ENCODE results near the gene RNF20.
A peak's percentile ranks its signal among the peaks of the same experiment; 100 is the strongest.
"Not testable (repeated sequence)": the region's sequence is repeated elsewhere in the genome, so short reads cannot be mapped to it uniquely, and the experiment has no call there.

The RNF20 gene

DNA sequence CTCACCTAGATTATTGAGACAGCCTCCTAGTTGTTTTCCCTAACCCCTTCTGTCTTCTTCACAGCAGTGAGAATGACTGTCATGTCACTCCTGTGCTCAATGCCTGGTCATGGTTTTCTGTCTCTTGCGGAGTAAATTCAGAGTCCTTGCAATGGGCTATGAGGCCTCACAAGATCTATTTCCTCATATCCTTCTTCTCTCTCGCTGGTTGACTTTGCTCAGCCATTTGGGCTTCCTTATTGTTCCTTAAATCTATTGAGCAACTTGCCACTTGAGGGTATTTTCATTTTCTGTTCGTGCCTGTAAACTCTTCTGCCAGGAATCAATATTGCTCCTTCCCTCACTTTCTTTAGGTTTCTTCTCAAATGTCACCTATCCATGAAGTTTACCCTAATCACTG, 52.1 kb downstream of the RNF20 start:
- FAIRE-seq (no peak), DNase-seq (ENCODE audit: insufficient read length, low spot score) (no peak)

DNA sequence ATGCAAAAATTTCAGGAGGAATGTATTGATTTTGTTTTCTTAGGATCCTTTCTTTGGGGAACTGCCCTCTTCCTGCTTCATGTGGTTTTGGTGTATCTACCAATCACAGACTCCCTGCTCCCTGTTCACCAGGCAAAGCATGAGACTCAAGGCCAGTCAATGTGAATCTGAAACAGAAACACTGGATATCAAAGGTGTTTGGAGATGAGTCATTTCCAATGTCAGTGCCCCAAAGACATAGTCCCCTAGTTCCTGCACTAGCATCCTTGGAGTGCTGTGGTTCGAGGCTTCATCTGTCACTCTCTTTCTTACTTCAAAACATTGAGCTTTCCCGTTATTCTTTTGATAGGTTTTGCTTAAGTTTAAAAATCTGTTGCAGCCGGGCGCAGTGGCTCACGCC, 53.0 kb downstream of the RNF20 start:
- FAIRE-seq, result no peak

DNA sequence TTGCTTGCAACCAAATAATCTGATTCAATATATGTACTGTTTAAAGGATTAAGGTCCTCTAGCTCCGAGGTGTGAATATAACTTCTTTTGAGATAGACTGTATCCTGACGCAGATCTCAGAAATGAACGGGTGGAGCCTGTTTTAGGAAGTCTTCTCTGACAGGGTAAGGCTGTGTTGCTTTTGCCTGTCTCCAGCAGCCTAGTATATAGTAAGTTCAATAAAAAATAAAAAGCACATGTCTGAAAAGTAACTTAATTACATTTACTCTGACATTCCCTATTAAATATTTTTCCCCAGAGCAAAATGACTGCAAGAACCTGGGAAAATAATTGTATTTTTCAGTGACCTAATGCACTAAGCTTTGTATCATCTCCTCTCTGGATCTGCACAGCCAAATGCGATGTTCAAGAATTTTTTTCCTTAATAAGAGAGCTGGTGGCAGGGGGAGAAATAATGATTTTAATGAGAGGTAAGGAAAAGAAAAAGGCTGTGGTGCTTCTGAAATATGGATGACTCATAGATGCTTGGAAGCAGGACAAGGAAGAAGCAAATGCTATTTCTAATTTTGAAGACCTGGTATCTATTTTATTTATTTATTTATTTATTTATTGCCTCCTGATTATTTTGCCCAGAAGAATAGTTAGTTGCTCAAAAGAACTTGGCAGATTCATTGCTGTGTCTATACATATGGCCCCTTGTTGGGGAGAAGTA, 53.8 kb downstream of the RNF20 start:
- DNase-seq (ENCODE audit: insufficient read length, low spot score) (no peak), FAIRE-seq (no peak)

More for the DNA sequence above, 53.0 kb downstream of the RNF20 start:
- no peak for DNase-seq (ENCODE audit: insufficient read length, low spot score)

DNA sequence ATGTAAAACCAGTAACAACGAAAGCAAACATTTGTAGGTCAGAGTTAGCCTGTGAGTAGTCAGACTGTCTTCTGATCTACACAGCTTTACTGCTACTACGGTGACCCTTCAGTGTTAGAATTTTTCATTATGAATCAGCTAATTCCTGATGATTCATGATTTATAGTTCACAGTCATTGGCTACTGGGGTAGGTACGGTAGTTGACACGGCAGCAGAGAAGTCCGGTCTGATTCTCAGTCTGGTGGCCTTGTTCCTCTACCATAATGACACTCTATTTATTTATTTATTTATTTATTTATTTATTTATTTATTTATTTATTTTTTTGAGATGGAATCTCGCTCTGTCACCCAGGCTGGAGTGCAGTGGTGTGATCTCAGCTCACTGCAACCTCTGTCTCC, 56.4 kb downstream of the RNF20 start:
- DNase-seq (ENCODE audit: insufficient read length, low spot score), result peak; percentile 42
- not testable (repeated sequence) for FAIRE-seq

DNA sequence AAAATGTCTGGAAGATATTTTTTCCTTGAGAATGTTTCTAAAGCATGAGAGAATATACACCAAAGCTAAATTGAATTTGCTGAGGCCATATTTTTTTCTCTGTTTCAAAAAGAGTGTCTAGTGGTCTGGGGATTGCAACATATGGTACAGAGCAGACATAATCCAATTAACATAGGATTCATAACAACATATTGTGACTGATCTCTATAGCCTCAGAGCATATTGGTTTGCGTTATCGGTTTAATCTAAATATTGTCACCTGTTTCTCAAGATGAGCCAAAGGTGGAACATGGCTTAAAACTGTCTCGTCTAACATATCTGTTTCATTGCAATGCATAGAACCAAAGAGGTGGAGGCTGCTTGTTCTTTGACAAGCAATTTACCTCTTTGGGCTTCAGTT, 57.2 kb downstream of the RNF20 start:
- DNase-seq (ENCODE audit: insufficient read length, low spot score) (no peak), FAIRE-seq (no peak)

DNA sequence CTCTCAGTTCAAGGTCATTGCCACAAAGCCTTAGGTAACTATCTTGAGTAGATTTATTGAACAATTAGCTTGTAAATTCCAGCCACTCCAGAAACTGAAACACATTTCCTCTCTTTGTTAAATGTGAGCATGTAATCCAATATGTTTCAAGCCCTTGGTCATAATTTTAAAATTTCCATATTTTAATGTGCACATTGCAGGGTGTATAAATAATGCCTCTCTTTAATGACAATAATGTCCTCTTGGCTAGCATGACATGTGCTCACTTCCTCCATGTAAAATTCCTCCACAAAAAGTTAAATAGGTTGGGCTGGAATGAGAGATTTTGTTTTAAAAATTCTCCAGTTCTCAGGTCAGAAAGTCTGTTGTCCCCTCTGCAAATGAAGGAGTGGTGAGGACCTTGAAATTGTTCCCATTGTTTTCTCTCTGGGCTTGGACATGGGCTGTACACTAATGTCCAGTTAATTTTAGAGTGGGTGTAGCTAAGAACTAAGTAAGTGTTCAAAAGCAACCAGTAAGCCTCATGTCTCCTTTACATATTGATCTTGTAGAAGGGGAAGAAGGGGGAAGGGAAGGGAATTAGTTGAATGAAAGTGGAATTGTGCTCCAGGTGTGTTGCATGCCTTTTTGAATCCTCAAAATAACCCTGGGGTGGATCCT, 58.3 kb downstream of the RNF20 start:
- FAIRE-seq (no peak), DNase-seq (ENCODE audit: insufficient read length, low spot score) (no peak)

DNA sequence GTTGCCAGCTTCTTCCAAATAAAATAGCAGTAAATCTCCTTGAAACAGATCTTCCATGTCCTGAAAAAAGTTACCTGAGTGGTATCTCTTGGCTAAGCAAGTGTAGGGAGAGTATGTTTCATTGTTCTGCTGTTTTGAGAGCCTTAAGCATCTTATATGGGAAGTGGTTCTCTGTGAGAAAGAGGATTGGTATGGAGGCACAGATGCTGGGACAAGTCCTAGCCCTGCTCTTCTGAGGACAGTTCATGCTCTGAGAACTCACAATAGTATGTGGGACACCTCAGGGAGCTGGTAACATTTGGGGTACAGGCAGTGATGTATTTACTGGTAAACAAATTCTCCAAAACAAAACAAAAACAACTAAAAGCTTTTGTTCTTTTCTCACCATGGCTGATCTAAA, 59.1 kb downstream of the RNF20 start:
- DNase-seq (ENCODE audit: insufficient read length, low spot score) (no peak), FAIRE-seq (no peak)

DNA sequence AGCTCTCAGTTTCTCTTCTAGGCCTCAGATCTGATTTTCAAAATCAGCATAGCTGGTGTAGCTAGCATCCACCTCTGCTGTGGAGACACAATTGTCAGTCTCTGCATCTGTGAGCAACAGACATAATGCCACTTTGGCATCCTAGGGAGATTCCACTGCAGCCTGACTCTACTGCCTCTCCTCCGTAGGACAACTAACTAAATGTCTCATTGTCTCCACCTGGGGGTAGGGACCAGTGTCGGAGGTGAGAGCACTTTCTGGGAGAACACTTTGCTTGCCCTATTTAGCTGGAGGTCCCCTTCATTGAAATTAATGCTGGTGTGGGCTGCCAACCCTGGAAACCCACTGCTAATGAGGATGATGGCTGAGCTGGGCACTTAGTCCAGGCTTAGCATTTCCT, 59.7 kb downstream of the RNF20 start:
- DNase-seq (ENCODE audit: insufficient read length, low spot score) (no peak), FAIRE-seq (no peak)

DNA sequence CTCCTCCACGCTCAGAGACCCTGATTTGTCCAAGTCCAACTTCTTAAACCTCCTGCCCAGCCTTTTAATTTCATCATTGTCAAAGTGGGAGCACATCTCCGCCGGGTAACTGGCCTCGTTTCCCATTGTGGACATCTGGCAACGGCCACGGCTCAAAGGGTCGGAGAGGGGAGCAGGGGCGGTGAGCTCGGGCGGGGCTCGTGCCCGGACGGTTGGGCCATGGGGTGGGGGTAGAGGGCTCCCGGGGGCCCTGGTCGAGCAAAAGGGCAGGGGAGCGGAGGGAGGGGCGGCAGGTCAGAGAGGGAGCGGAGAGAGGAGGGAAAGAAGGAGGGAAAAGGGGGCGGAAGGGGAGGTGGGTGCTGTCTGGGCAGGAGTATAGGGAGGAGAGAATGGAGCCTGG, 61.1 kb downstream of the RNF20 start, which contains the start of gene PPP3R2:
Gene PPP3R2, minus strand, starts transcription at position 174 of the 400 bp plus-strand sequence. Its CDS starts 48 bp downstream, at position 126.
- no peak for FAIRE-seq

DNA sequence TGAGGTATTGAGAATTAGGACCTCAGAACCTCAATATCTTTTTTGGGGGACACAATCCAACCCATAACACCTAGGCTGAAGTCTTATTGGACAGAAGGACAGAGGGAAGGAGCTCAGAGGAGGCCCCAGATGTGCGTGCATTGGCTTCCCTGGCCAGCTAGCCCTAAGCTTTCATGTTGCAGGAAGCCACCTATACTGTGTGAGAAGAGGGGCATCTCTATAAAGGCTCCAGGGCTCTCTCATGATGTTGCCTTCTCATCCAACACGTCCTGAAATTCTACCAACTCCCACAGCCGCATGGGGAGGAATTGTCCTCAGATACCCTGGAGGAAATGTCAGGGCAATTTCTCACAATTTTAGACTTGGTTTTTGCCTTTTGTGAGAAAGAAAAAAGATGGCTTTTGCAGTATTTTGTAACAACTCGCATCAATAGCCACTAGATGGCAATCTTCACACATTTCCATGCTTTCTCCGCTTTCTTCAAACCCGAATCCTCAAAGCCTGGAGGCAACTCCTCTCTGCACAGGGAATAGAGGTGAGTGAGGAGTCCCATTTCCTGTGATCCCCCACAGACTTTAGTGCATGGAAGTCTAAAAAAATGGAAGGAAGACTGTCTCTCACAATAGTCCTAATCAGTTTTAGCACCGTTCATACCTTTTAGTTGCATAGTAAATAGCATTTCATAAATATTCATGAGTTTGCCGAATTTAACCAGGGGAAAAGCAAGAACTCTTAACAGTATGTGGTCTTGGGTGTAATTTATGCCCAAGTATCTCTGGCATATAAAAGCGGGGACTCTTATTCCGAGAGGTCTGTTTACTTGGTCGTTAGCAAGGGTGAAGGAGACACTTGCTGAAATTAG, 68.5 kb downstream of the RNF20 start:
- FAIRE-seq (no peak), DNase-seq (ENCODE audit: insufficient read length, low spot score) (peak; percentile 46)

More for the DNA sequence above, 61.1 kb downstream of the RNF20 start, which contains the start of gene PPP3R2:
- DNase-seq (ENCODE audit: insufficient read length, low spot score), result no peak

DNA sequence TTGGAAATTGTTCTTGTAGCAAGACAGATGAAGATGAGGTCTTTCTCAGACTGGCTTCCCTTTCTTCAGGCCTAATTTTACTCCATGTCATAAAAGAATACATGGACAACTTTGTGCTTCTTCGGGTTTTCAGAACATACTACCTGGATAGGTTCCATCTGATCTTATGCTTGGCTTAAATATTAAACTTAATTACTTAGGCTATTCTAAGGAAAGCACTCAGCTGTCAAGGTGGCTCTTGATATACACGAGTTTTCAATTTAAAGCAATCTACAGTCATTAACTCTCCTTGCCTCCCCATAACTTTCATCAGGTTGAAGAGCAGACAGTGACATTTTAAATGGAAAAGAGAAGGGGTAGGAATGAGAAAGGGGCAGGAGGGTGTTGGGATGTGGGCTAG, 70.6 kb downstream of the RNF20 start:
- no peak for DNase-seq (ENCODE audit: insufficient read length, low spot score)
- no peak for FAIRE-seq

DNA sequence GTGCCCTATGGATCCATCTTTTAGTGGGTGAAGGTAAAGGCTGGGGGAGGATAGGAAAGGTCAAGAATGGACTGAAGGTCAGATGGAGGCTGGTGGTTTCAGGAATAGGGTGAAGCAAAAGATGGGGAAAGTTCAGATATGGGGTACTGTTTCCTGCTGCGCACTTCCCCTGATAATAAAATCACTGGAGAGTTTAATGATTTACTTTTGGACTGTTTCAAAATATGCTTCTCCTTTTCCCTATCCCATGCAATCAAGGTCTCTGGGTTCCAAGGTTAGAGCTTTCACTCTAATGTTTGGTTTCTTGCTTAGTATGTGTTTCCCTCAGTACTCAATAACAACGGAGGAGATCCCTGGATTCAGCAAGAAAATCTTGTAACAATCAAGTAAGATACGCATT, 71.9 kb downstream of the RNF20 start:
- DNase-seq (ENCODE audit: insufficient read length, low spot score) (no peak), FAIRE-seq (no peak)
